ENCODE data around the gene SRD5A3. TPM values are rescaled to one million over a fixed set of nuclear protein-coding genes. Genes with fewer than 3 reads are reported as not detected.

SRD5A3 gene
- total RNA-seq, 1 experiment from 2014 or later, result 7.3 TPM

- peak; percentile 61 to 92 for DNase-seq
- intact Hi-C loops (cut with micrococcal nuclease; ENCODE audit: unreplicated experiment), result loop anchor here (2.0 kb wide), 1 partner anchor 18 kb away; no protein-coding TSS in a partner anchor
- H2AFZ ChIP-seq, result peak overlapping the region; percentile 71
Measured at GRCh38 chr4:55378617-55379467, 32.8 kb downstream of the SRD5A3 start.

DNA sequence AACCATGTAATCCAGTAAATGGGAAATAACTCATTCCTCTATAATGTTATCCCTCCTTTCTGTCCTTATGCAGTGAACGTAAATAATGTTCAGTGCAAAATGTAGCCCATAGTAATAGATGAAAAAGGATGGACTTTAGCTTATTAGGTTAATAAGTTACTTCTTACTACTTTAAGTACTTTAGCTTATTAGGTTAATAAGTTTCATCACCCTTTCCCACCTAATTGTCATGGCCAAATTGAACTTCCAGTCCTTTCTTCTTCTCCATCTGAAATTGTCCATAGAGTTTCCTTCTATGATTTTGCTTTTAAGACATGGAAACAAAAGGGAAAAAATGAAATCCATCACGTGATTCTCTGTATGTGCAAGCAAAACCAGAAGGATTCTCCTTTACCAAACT, 34.5 kb downstream of the SRD5A3 start:
- Histone ChIP-seq H3K27me3 (ENCODE audit: insufficient read depth, low read depth) (no peaks in the 10 kb centered on the region), H4K20me1 (ENCODE audit: insufficient read depth) (no peaks in the 10 kb centered on the region), H3K4me2 (no peak overlapping the region), H3K4me3 (no peak overlapping the region), H3K9me2 (ENCODE audit: insufficient read depth) (no peaks in the 10 kb centered on the region), H3F3A (ENCODE audit: insufficient read depth, low read depth) (peaks cover 15% of the 10 kb centered on the region; the same call in 1 of the 2 replicates), H3K4me1 (replicated peaks; ENCODE audit: insufficient read depth) (peaks cover 26% of the 10 kb centered on the region), H3K79me2 (ENCODE audit: low read depth) (no peaks in the 10 kb centered on the region), H3K36me3 (ENCODE audit: low read depth) (no peaks in the 10 kb centered on the region), H3K27ac (no peak overlapping the region), H3K9me3 (ENCODE audit: insufficient read depth, low read depth) (no peaks in the 10 kb centered on the region), H2AFZ (no peak overlapping the region)
- ChIA-PET CTCF (no interaction called here), POLR2A (ENCODE audit: unreplicated experiment) (no interaction called here)
- no peak for DNase-seq
- TF ChIP-seq EZH2 (IDR thresholded peaks at IDR 0.05; ENCODE audit: low read depth), result no peak
- no peak for TF ChIP-seq CTCF (conservative IDR thresholded peaks at IDR 0.05)
- no TSS peak for BruUV-seq (replicated peaks)
- intact Hi-C loops (cut with micrococcal nuclease; ENCODE audit: unreplicated experiment), result no loop called here

More at GRCh38 chr4:55378617-55379467, 32.8 kb downstream of the SRD5A3 start:
- Histone ChIP-seq H3K36me3 (ENCODE audit: low read depth) (no peaks in the 10 kb centered on the region), H3K27me3 (ENCODE audit: insufficient read depth, low read depth) (no peaks in the 10 kb centered on the region), H3K27ac (peak overlapping the region; percentile 85), H3K9me3 (ENCODE audit: insufficient read depth, low read depth) (no peaks in the 10 kb centered on the region), H3K79me2 (ENCODE audit: low read depth) (no peaks in the 10 kb centered on the region), H3F3A (ENCODE audit: insufficient read depth, low read depth) (peaks cover 13% of the 10 kb centered on the region; the same call in 1 of the 2 replicates), H4K20me1 (ENCODE audit: insufficient read depth) (no peaks in the 10 kb centered on the region), H3K4me3 (peak overlapping the region; percentile 45; the same call in 1 of the 2 replicates), H3K4me2 (peak overlapping the region; percentile 82), H3K4me1 (replicated peaks; ENCODE audit: insufficient read depth) (peaks cover 18% of the 10 kb centered on the region), H3K9me2 (ENCODE audit: insufficient read depth) (no peaks in the 10 kb centered on the region)
- ChIA-PET POLR2A (ENCODE audit: unreplicated experiment) (interaction anchor here (0.6 to 0.9 kb wide), 3 partner anchors 17 to 514 kb away, joined by 6 to 18 read pairs (median 6); partner anchors contain the start of gene TMEM165), CTCF (no interaction called here)
- no TSS peak for BruUV-seq (replicated peaks)
- no peak for TF ChIP-seq EZH2 (IDR thresholded peaks at IDR 0.05; ENCODE audit: low read depth)
- no peak for TF ChIP-seq CTCF (conservative IDR thresholded peaks at IDR 0.05)

DNA sequence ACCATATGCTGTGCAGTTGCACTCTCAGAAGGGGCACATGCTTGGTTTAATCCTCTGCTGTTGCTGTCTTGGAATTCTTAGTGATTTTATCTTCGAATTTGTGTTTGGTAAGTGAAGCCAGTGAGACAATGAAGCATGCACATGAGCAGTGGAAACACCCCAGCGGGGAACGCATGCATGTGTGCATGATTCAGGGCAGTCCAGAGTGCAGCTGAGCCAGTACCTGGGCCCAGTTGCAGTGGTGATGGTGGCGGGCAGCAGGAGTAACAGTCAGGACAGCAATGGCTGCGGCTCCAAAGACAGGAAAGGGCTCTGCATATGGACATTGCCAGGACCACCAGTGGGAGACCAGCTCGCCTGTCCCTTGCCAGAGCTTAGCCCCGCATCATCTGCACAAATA, 35.5 kb downstream of the SRD5A3 start:
- Histone ChIP-seq H3K36me3 (ENCODE audit: low read depth) (no peaks in the 10 kb centered on the region), H4K20me1 (ENCODE audit: insufficient read depth) (no peaks in the 10 kb centered on the region), H3F3A (ENCODE audit: insufficient read depth, low read depth) (peaks cover 17% of the 10 kb centered on the region; the same call in 1 of the 2 replicates), H2AFZ (no peak overlapping the region), H3K4me3 (no peak overlapping the region), H3K27ac (no peak overlapping the region), H3K9me3 (ENCODE audit: insufficient read depth, low read depth) (no peaks in the 10 kb centered on the region), H3K79me2 (ENCODE audit: low read depth) (no peaks in the 10 kb centered on the region), H3K9me2 (ENCODE audit: insufficient read depth) (no peaks in the 10 kb centered on the region), H3K4me1 (replicated peaks; ENCODE audit: insufficient read depth) (peaks cover 30% of the 10 kb centered on the region), H3K4me2 (no peak overlapping the region), H3K27me3 (ENCODE audit: insufficient read depth, low read depth) (no peaks in the 10 kb centered on the region)
- no peak for DNase-seq
- intact Hi-C loops (cut with micrococcal nuclease; ENCODE audit: unreplicated experiment), result no loop called here
- ChIA-PET CTCF (no interaction called here), POLR2A (ENCODE audit: unreplicated experiment) (no interaction called here)
- BruUV-seq (replicated peaks), result no TSS peak
- TF ChIP-seq CTCF (conservative IDR thresholded peaks at IDR 0.05) (no peak), EZH2 (IDR thresholded peaks at IDR 0.05; ENCODE audit: low read depth) (no peak)
